Ovary (tissue), 3 donors: ENCODE data around the gene OTUD5.

Experiments used
- CTCF ChIP-seq, 3 donors: fragments of 450-650 bp in 2 of 3; fragments of 200-600 bp in 1 of 3; IDR thresholded peaks; one replicate each; pipeline versions ENCODE4 v1.5.1 to v1.8.0; 2016 to 2022; ENCODE audit warnings: antibody characterized with exemption in 3 of 3, mild to moderate bottlenecking in 1 of 3
- EP300 ChIP-seq: sonication (generic); formaldehyde crosslinking; IDR thresholded peaks from one replicate; pipeline ENCODE4 v1.6.1; 2017; ENCODE audit warnings: antibody characterized with exemption
- POLR2A ChIP-seq: fragments of 450-650 bp; IDR thresholded peaks from one replicate; pipeline ENCODE4 v1.6.1; 2017; ENCODE audit warnings: antibody characterized with exemption, mild to moderate bottlenecking, moderate library complexity
- donor health status: DM: no; HTN: no; CAD: no.

GRCh38 chrX:48910926-48911411 lies 46.4 kb downstream of the OTUD5 start:
- TF ChIP-seq POLR2A, result no peak
- TF ChIP-seq EP300, result no peak
- TF ChIP-seq CTCF (IDR thresholded peaks at IDR 0.05), result no peak
